HG03354 (cell line): ENCODE results near the gene AFF1.
A peak's percentile ranks its signal among the peaks of the same experiment; 100 is the strongest.

Source experiments
- ATAC-seq: cut with Tn5 transposase; IDR thresholded peaks from one replicate; pipeline ENCODE4 v1.9.1; 2021; ENCODE audit warnings: mild to moderate bottlenecking; ENCODE audit not compliant: unreplicated experiment, poor library complexity, severe bottlenecking

The AFF1 gene

DNA sequence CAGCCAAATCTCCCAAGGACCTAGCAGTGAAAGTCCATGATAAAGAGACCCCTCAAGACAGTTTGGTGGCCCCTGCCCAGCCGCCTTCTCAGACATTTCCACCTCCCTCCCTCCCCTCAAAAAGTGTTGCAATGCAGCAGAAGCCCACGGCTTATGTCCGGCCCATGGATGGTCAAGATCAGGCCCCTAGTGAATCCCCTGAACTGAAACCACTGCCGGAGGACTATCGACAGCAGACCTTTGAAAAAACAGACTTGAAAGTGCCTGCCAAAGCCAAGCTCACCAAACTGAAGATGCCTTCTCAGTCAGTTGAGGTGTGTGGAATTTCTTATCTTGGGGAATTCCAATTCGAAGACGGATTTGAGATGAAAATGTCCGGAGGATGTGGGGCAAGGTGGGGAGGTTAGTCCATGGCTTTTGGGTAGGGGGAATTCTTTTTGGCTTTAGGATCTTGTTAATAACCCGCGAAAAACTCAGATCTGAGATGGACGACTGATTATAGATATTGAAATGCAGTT is 112.5 kb downstream of the AFF1 start:
- no peak for ATAC-seq

GRCh38 chr4:87049508-87049907 is 114.7 kb downstream of the AFF1 start:
- ATAC-seq, result no peak

DNA sequence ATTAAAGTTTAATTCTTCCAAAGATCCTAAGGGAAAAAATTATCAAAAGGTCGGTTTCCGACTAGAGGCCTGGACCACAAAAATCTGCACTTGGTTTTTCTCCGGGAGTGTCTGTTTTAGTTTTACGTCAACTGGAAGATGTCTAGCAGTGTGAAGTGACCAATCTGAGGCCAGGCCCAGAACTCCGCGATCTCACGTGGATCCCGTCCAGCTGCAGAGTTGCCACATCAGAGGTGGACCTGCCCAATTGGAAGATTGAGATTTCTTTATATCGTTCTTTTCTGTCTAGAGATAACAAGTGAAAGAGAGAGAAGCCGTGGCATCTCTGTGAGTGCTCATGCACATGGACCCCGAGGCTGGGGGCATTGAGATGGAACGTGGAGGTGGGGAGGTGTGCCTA is 115.8 kb downstream of the AFF1 start:
- ATAC-seq, result no peak

GRCh38 chr4:87051121-87051713 is 116.4 kb downstream of the AFF1 start:
- ATAC-seq, result no peak

DNA sequence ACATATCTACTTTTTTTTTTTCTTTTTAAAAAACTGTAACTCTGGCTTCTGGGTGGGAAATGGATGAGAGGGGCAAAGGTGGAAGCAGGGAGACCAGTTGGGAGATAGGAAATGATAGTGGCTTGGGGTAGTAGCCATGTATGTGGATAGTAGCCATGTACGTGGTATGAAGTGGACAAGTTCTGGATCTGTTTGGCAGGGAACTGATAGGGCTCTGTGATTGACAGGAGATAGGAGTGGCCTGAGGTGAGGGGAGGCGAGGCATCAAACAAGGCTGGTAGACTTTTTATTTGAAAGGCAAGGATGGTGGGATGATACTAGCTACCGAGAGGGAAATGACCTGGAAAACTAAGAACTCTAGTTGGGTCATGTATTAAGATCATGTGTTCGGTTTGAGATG is 117.8 kb downstream of the AFF1 start:
- no peak for ATAC-seq

DNA sequence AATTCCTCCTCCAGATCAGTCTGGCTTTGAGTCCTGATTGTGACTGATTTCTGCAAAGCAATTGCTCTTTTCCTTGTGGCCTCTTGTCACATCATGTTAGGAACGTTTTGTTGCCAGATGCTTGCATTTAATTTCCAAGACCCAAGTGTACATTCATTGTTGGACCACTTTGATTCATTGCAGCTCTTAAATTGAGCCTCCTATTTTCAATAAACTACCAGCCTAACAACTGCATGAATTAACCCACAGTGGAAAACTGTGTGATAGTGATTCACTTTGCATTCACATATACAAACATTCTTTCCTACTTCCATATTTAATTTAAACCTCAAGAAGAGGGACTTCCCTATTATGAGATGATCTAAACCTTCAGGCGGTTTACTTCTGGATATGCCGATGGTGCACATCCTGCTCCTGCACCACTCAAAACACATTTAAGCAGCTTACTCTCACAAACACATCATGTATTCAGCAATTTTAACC is 118.4 kb downstream of the AFF1 start:
- no peak for ATAC-seq

DNA sequence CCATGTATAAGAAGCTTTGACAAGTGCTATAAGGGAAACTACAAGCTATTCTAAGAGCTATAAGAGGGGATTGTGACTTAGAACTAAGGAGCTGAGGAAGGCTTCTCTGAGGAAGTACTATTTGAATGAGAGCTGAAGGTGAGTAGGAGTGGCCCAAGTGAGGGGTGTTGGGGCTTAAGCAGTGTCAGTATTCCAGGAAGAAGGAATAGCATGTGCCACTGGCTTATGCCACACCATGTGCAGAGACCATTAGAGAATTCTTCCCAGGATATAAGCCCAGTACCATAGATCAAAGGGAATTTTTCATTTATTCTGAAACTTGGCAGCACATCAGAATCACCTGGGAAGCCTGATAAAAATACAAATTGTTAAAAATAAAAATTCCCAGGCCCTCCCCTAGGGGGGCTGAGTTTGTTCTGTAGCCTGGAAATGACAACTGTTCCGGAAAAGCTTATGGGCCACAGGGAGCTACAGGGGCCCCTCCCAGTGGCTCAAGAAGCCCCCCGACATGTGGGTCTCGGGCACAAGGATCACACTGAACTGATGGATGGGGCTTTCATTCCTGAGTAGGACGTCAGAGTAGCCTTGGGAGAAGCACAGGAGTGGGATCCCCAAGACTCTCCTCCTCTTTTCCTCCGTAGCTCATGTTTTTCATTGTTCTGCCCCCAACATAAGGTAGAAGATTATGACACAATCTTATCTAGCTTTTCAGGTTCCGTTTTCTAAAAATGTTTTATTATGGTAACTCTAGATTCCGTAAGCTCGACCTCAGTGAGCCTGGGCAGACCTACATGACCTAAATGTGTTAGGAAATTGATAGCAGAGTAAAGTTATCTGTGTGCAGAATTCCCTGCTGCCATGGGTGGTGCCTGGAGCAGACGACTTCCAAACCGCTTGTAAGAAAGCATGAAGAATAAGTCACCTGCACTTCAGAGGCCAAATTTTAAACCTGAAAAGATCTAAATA is 119.3 kb downstream of the AFF1 start:
- no peak for ATAC-seq

DNA sequence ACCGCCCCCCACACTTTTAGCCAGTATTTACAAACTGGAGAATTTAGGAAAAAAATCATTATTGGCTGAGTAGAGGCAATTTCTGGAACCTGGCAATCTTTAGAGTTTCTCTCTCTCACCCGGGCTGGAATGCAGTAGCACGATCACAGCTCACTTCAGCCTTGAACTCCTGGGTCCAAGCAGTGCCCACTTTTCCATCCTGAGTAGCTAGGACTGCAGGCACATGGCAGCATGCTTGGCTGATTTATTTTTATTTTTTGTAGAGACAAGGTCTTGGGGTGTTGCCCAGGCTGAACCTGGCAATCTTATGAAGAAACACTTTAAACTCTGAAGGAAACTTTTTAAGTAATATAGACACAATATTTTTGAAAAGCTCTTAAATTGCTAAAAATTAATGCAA is 120.1 kb downstream of the AFF1 start:
- no peak for ATAC-seq

GRCh38 chr4:87055311-87055710 is 120.5 kb downstream of the AFF1 start:
- ATAC-seq, result no peak

DNA sequence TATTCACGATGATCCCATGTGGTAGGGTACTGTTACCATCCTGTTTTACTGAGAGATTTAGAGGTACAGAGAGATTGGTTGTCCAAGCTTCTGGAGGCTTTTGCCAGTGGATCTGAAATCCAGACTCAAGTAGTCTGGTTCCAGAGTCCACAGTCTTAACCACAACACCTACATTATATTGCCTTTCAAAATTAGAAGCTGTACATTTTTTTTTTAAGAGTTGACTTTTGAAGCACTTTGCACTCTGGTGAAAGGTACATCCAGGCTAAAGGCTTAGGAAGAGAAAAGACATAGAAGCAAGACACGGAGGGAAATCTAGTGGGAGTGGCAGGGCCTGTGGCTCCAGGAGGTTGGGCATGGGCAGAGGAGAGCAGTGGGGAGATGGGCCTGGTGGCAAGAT is 122.1 kb downstream of the AFF1 start:
- ATAC-seq, result no peak

DNA sequence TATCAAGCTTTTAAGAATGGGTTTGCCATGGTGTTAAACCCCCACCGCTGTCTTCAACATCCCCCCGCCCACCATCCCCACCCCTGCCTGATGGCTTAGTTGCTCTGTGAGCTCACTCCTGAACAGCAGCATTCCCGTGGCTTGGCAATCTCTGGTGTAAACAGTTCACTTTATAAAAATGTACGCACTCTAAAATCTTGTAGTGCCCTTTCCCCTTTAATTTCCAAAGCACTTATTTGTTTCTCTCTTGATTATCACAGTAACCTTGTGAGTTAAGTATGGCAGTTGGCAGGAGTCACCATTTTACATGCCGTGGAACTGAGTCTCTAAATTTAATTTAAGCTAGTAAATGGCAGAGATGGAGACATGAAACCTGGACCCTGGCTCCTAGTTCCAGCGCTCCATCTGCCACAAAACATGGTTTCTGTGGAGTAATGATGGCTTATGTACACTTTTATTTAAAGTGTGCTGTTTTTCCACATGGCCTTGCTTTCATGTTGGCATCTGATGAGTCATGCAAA is 123.1 kb downstream of the AFF1 start:
- no peak for ATAC-seq

DNA sequence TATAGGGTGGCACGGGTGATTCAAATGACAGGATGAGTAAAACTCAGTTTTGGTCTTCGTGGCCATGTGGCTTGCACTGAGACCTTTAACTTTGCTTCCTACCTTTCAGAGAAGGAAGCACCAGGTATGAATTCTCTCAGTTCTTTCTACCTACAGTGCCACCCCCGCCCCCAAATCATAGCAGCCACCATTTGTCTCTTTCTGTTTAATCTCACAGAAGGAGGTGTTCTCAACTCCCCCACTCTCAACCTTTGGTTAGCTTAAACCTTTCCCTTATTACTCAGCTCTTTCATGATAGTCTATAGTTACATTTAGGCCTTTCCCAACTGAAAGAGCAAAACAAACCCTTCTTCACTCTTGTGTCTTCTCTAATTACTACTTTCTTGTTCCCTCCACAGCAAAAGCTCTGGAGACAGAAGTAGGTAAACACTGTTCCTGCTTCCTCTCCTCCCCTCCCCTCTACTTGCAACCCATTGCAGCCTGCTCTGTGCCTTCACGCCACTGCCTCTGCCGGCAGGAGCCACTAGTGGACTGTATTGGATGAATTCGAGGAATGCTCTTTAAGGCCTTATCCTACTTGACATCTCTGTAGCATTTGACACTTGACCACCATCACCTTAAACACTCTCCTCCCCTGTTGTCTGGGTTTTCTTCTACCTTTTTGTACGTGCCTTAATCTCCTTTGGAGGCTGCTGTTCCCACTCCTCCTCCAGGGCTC is 123.7 kb downstream of the AFF1 start:
- peak; percentile 38 for ATAC-seq

GRCh38 chr4:87060957-87061356 is 126.1 kb downstream of the AFF1 start:
- ATAC-seq, result no peak

DNA sequence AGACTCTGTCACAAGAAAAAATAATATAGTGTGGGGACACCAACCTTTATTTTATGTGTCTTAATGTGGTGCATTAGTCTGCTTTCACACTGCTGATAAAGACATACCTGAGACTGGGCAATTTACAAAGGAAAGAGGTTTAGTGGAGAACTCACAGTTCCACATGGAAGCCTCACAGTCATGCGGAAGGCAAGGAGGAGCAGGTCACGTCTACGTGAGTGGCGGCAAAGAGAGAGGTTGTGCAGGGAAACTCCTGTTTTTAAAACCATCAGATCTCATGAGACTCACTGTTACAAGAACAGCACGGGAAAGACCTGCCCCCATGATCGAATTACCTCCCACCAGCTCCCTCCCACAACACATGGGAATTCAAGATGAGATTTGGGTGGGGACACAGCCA is 130.2 kb downstream of the AFF1 start:
- ATAC-seq, result no peak

DNA sequence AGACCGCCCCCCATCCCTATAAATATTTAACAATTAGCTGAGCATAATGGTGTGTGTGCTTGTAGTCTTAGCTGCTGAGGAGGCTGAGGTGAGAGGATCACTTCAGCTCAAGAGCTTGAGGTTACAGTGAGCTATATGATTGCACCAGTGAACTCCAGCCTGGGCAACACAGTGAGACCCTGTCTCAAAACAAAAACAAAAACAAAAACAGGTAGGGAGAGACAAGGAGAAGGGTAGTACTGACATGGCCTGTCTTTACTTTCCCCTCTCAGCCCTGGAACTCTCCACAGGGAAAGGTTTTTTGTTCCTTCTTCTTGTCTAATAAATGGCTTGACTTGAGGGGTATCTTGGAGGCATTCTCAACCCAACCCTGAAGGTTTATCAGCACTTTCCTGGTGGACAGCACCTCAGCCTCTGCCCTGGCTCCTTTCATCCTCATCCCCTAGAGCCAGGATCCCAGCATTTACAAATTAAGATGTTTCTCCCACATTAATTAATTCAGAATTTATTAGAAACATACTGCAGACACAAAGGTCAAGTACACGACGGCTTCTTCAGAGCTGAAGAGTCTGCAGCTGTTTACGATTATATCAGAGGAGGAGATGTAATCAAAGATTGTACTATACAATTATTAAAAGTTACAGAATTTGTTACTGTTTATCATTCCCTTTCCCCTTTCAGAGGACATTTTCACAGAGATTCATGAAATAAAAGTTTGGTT is 131.8 kb downstream of the AFF1 start:
- no peak for ATAC-seq

- no peak for ATAC-seq
Observed at GRCh38 chr4:87067124-87067885, 132.5 kb downstream of the AFF1 start.

DNA sequence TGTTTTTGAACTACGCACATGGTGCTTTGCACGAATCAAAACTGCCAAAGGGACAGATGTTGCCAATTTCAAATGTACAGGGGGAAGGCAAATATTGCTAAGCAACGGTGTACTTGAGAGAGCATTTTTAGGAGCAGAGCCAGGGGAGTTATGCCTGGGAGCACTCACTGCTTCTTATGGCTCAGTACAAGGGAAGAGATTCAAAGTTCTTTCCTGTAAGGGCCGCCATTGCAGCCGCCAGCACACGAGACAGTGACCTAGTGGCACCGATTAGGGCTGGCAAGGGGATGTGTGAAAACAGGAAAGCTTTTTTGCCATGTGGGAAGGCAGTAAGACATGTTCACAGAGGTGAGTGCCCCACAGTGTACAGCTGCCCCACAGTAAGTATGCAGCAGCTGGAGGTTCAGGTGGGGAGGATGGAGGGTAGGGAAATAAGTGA is 133.8 kb downstream of the AFF1 start:
- ATAC-seq, result peak; percentile 39

GRCh38 chr4:87069037-87069742 is 134.4 kb downstream of the AFF1 start:
- ATAC-seq, result no peak
